Mesendoderm (in vitro differentiated cells): Measurements from ENCODE around the gene TWSG1.
A peak's percentile ranks its signal among the peaks of the same experiment; 100 is the strongest.

Experiments
- DNase-seq: peaks from one replicate; pipeline ENCODE4 v3.0.0; 2013
- H2AK5ac ChIP-seq: 2 replicates; pipeline ENCODE4 v1.6.1; 2013; ENCODE audit warnings: low read length, inconsistent platforms
- H2BK120ac ChIP-seq: 2 replicates; pipeline ENCODE4 v1.6.1; 2013; ENCODE audit warnings: low read depth, mild to moderate bottlenecking, low read length, moderate library complexity, mixed read lengths
- H2BK15ac ChIP-seq: replicated peaks from 2 replicates; pipeline ENCODE4 v1.6.1; 2013; ENCODE audit warnings: low read depth, mild to moderate bottlenecking, moderate library complexity
- H2BK5ac ChIP-seq: 2 replicates; pipeline ENCODE4 v1.6.1; 2013; ENCODE audit warnings: low read length, inconsistent platforms
- H3K18ac ChIP-seq: 2 replicates; pipeline ENCODE4 v1.6.1; 2013; ENCODE audit warnings: mild to moderate bottlenecking, low read length, mixed read lengths
- H3K23ac ChIP-seq: one replicate; pipeline ENCODE4 v1.6.1; 2013; ENCODE audit warnings: low read length
- H3K27ac ChIP-seq: 2 replicates; pipeline ENCODE4 v1.5.1; 2013; ENCODE audit warnings: low read depth, mild to moderate bottlenecking, inconsistent platforms, low read length, moderate library complexity
- H3K27me3 ChIP-seq: 2 replicates; pipeline ENCODE4 v1.6.1; 2013; ENCODE audit warnings: low read length, control low read depth, mild to moderate bottlenecking, inconsistent platforms; ENCODE audit not compliant: insufficient read depth, poor library complexity
- H3K36me3 ChIP-seq: 2 replicates; pipeline ENCODE4 v1.6.1; 2013; ENCODE audit warnings: low read length, inconsistent platforms; ENCODE audit not compliant: control insufficient read depth, insufficient read depth
- H3K4ac ChIP-seq: one replicate; pipeline ENCODE4 v1.6.1; 2013; ENCODE audit warnings: low read depth, mild to moderate bottlenecking, low read length, moderate library complexity
- H3K4me1 ChIP-seq: 2 replicates; pipeline ENCODE4 v1.6.1; 2013; ENCODE audit warnings: low read depth, low read length, inconsistent platforms; ENCODE audit not compliant: control insufficient read depth
- H3K4me2 ChIP-seq: 2 replicates; pipeline ENCODE4 v1.6.1; 2013; ENCODE audit warnings: low read length
- H3K4me3 ChIP-seq: 2 replicates; pipeline ENCODE4 v1.5.1; 2013; ENCODE audit warnings: mild to moderate bottlenecking, low read length
- H3K56ac ChIP-seq: one replicate; pipeline ENCODE4 v1.6.1; 2013; ENCODE audit warnings: low read length
- H3K79me1 ChIP-seq: 2 replicates; pipeline ENCODE4 v1.6.1; 2013; ENCODE audit warnings: low read length, inconsistent platforms
- H3K79me2 ChIP-seq: 2 replicates; pipeline ENCODE4 v1.6.1; 2013; ENCODE audit warnings: mild to moderate bottlenecking, low read length; ENCODE audit not compliant: control insufficient read depth, insufficient read depth
- H3K9ac ChIP-seq: 2 replicates; pipeline ENCODE4 v1.6.1; 2013; ENCODE audit warnings: low read length, inconsistent platforms
- H4K5ac ChIP-seq: one replicate; pipeline ENCODE4 v1.6.1; 2013; ENCODE audit warnings: low read length
- H4K8ac ChIP-seq: one replicate; pipeline ENCODE4 v1.6.1; 2013; ENCODE audit warnings: low read depth, mild to moderate bottlenecking, control low read depth, low read length, moderate library complexity
- WGBS: extraction: QIAGEN DNeasy Blood & Tissue Kit; methylation state at CpG from one replicate; pipeline ENCODE4 v1.1.7; 2013; ENCODE audit warnings: low lambda C conversion rate, missing lambda C conversion rate; ENCODE audit not compliant: insufficient coverage; ENCODE audit errors: extremely low coverage; 5-methylcytosine and 5-hydroxymethylcytosine counted together

The TWSG1 gene

GRCh38 chr18:9321017-9321452 lies 13.5 kb upstream of the TWSG1 start:
- H3K79me1 ChIP-seq: no peaks in the 10 kb centered on the region
- H2BK5ac ChIP-seq: no peak overlapping the region
- peak; percentile 30 for DNase-seq
- no peak overlapping the region for H2AK5ac ChIP-seq
- H3K23ac ChIP-seq: no peak overlapping the region
- H3K4ac ChIP-seq: no peak overlapping the region
- H3K56ac ChIP-seq: no peak overlapping the region
- no peaks in the 10 kb centered on the region for H3K36me3 ChIP-seq
- no peaks in the 10 kb centered on the region for H3K27me3 ChIP-seq
- H3K4me1 ChIP-seq: no peaks in the 10 kb centered on the region
- H3K4me3 ChIP-seq: no peak overlapping the region
- H3K9ac ChIP-seq: no peak overlapping the region
- H2BK120ac ChIP-seq: no peak overlapping the region
- H3K79me2 ChIP-seq: no peaks in the 10 kb centered on the region
- H3K27ac ChIP-seq: no peak overlapping the region
- no peak overlapping the region for H2BK15ac ChIP-seq
- no peak overlapping the region for H3K4me2 ChIP-seq
- WGBS: no CpG with 5 or more reads among the region's 4 CpGs
- no peak overlapping the region for H4K5ac ChIP-seq
- no peak overlapping the region for H3K18ac ChIP-seq
- no peak overlapping the region for H4K8ac ChIP-seq

GRCh38 chr18:9321736-9322135 lies 12.8 kb upstream of the TWSG1 start:
- no peak for DNase-seq

GRCh38 chr18:9322744-9323143 lies 11.8 kb upstream of the TWSG1 start:
- H3K79me1 ChIP-seq: no peaks in the 10 kb centered on the region
- H4K8ac ChIP-seq: no peak overlapping the region
- H2BK15ac ChIP-seq: no peak overlapping the region
- H3K27ac ChIP-seq: no peak overlapping the region
- no peaks in the 10 kb centered on the region for H3K27me3 ChIP-seq
- H3K4me1 ChIP-seq: no peaks in the 10 kb centered on the region
- no peak overlapping the region for H3K4me2 ChIP-seq
- no peak overlapping the region for H3K4me3 ChIP-seq
- DNase-seq: no peak
- no peak overlapping the region for H2AK5ac ChIP-seq
- H2BK5ac ChIP-seq: no peak overlapping the region
- H3K18ac ChIP-seq: no peak overlapping the region
- no peak overlapping the region for H3K23ac ChIP-seq
- no peak overlapping the region for H3K9ac ChIP-seq
- no peaks in the 10 kb centered on the region for H3K36me3 ChIP-seq
- H3K4ac ChIP-seq: no peak overlapping the region
- no peak overlapping the region for H2BK120ac ChIP-seq
- no peaks in the 10 kb centered on the region for H3K79me2 ChIP-seq
- no CpG with 5 or more reads among the region's 2 CpGs for WGBS
- no peak overlapping the region for H3K56ac ChIP-seq
- no peak overlapping the region for H4K5ac ChIP-seq

More at GRCh38 chr18:9321736-9322135, 12.8 kb upstream of the TWSG1 start:
- H2BK15ac ChIP-seq: no peak overlapping the region
- no peaks in the 10 kb centered on the region for H3K79me2 ChIP-seq
- no peak overlapping the region for H2BK120ac ChIP-seq
- no peak overlapping the region for H2BK5ac ChIP-seq
- no peak overlapping the region for H3K9ac ChIP-seq
- WGBS: no CpG with 5 or more reads among the region's 4 CpGs
- H2AK5ac ChIP-seq: no peak overlapping the region
- H4K8ac ChIP-seq: no peak overlapping the region
- no peak overlapping the region for H3K23ac ChIP-seq
- no peak overlapping the region for H3K18ac ChIP-seq
- no peak overlapping the region for H3K4ac ChIP-seq
- no peaks in the 10 kb centered on the region for H3K4me1 ChIP-seq
- no peak overlapping the region for H3K4me2 ChIP-seq
- no peak overlapping the region for H3K4me3 ChIP-seq
- H3K56ac ChIP-seq: no peak overlapping the region
- H3K36me3 ChIP-seq: no peaks in the 10 kb centered on the region
- no peak overlapping the region for H4K5ac ChIP-seq
- H3K27ac ChIP-seq: no peak overlapping the region
- H3K79me1 ChIP-seq: no peaks in the 10 kb centered on the region
- no peaks in the 10 kb centered on the region for H3K27me3 ChIP-seq

GRCh38 chr18:9323750-9324445 lies 10.7 kb upstream of the TWSG1 start:
- WGBS: no CpG with 5 or more reads among the region's 3 CpGs
- no peaks in the 10 kb centered on the region for H3K79me1 ChIP-seq
- H3K27ac ChIP-seq: no peak overlapping the region
- no peaks in the 10 kb centered on the region for H3K36me3 ChIP-seq
- H3K23ac ChIP-seq: no peak overlapping the region
- no peaks in the 10 kb centered on the region for H3K27me3 ChIP-seq
- no peaks in the 10 kb centered on the region for H3K79me2 ChIP-seq
- no peak overlapping the region for H3K4ac ChIP-seq
- DNase-seq: no peak
- H3K9ac ChIP-seq: no peak overlapping the region
- no peak overlapping the region for H2AK5ac ChIP-seq
- no peak overlapping the region for H2BK15ac ChIP-seq
- H2BK120ac ChIP-seq: no peak overlapping the region
- no peak overlapping the region for H3K18ac ChIP-seq
- no peak overlapping the region for H3K4me2 ChIP-seq
- no peaks in the 10 kb centered on the region for H3K4me1 ChIP-seq
- no peak overlapping the region for H2BK5ac ChIP-seq
- H4K8ac ChIP-seq: no peak overlapping the region
- no peak overlapping the region for H3K4me3 ChIP-seq
- no peak overlapping the region for H4K5ac ChIP-seq
- no peak overlapping the region for H3K56ac ChIP-seq

- Histone ChIP-seq H2BK120ac (no peak overlapping the region), H3K9ac (no peak overlapping the region), H2AK5ac (no peak overlapping the region), H3K18ac (no peak overlapping the region), H3K4ac (no peak overlapping the region), H3K36me3 (no peaks in the 10 kb centered on the region), H2BK15ac (no peak overlapping the region), H3K27ac (no peak overlapping the region), H3K4me1 (no peaks in the 10 kb centered on the region), H3K4me3 (no peak overlapping the region), H4K5ac (no peak overlapping the region), H3K27me3 (no peaks in the 10 kb centered on the region), H3K23ac (no peak overlapping the region), H2BK5ac (no peak overlapping the region), H3K4me2 (no peak overlapping the region), H4K8ac (no peak overlapping the region), H3K79me2 (no peaks in the 10 kb centered on the region), H3K56ac (no peak overlapping the region), H3K79me1 (no peaks in the 10 kb centered on the region)
- no peak for DNase-seq
- no CpG with 5 or more reads among the region's 2 CpGs for WGBS
Measured at GRCh38 chr18:9325716-9326115, 8.9 kb upstream of the TWSG1 start.

GRCh38 chr18:9328776-9329175 lies 5.8 kb upstream of the TWSG1 start:
- H3K56ac ChIP-seq: no peak overlapping the region
- H3K27me3 ChIP-seq: no peaks in the 10 kb centered on the region
- no peak overlapping the region for H3K18ac ChIP-seq
- no peaks in the 10 kb centered on the region for H3K4me1 ChIP-seq
- H3K9ac ChIP-seq: no peak overlapping the region
- no peak overlapping the region for H3K23ac ChIP-seq
- no peak overlapping the region for H4K5ac ChIP-seq
- DNase-seq: no peak
- H3K79me2 ChIP-seq: no peaks in the 10 kb centered on the region
- H3K4me2 ChIP-seq: no peak overlapping the region
- H3K27ac ChIP-seq: no peak overlapping the region
- no peaks in the 10 kb centered on the region for H3K79me1 ChIP-seq
- H3K4ac ChIP-seq: no peak overlapping the region
- no peak overlapping the region for H2AK5ac ChIP-seq
- no CpG with 5 or more reads among the region's 2 CpGs for WGBS
- no peak overlapping the region for H2BK5ac ChIP-seq
- no peak overlapping the region for H4K8ac ChIP-seq
- H3K4me3 ChIP-seq: no peak overlapping the region
- H3K36me3 ChIP-seq: no peaks in the 10 kb centered on the region
- H2BK120ac ChIP-seq: no peak overlapping the region
- no peak overlapping the region for H2BK15ac ChIP-seq
